B cell (primary cell): Measurements from ENCODE around the gene RING1. TPM values are rescaled to one million over a fixed set of nuclear protein-coding genes. Genes with fewer than 3 reads are reported as not detected.

ENCODE experiments used
- ATAC-seq: fragments of 200-7000 bp; cut with Tn5 transposase; one replicate; pipeline ENCODE4 v1.10.0; 2021; ENCODE audit warnings: low read depth, mild to moderate bottlenecking, moderate number of reproducible peaks, moderate library complexity
- CTCF ChIA-PET: fragments of 350-600 bp; sonication (Branson Sonifier 250); formaldehyde crosslinking; loops from one replicate; lab custom pipeline; 2021; ENCODE audit warnings: antibody characterized with exemption, inconsistent platforms; lab: Charles Lee
- POLR2A ChIA-PET: fragments of 350-600 bp; sonication (Branson Sonifier 250); formaldehyde crosslinking; loops from one replicate; lab custom pipeline; 2021; ENCODE audit warnings: antibody characterized with exemption; lab: Charles Lee
- DNase-seq: peaks from one replicate; pipeline ENCODE4 v3.0.0; 2013
- H2AFZ ChIP-seq: 2 replicates; pipeline ENCODE4 v1.6.1; 2012; ENCODE audit warnings: mild to moderate bottlenecking, low read depth, low read length; ENCODE audit not compliant: insufficient read depth, poor library complexity, severe bottlenecking
- H3K27ac ChIP-seq, 2 donors: 1 replicate in 1 of 2; 2 replicates in 1 of 2; pipeline ENCODE4 v1.5.1; 2012 to 2013; ENCODE audit warnings: low read length in 2 of 2, mild to moderate bottlenecking in 2 of 2, moderate library complexity in 1 of 2
- H3K27me3 ChIP-seq, 4 experiments: fragments of 200-600 bp in 1 of 4; sonication (generic) in 1 of 4; replicated peaks in 1 of 4; 1 replicate in 2 of 4; 2 replicates in 2 of 4; pipeline versions ENCODE4 v1.6.1 to v1.7.0; 2013 to 2016; ENCODE audit warnings: low read length in 3 of 4, mild to moderate bottlenecking in 2 of 4, mixed read lengths in 1 of 4, moderate library complexity in 1 of 4; ENCODE audit not compliant: insufficient read depth in 4 of 4, control insufficient read depth in 3 of 4; ENCODE audit errors: control extremely low read depth in 1 of 4
- H3K36me3 ChIP-seq, 2 experiments: replicated peaks in 1 of 2; 1 replicate in 1 of 2; 2 replicates in 1 of 2; pipeline versions ENCODE4 v1.6.1 to v1.7.1; 2013; ENCODE audit warnings: low read length in 1 of 2; ENCODE audit not compliant: insufficient read depth in 2 of 2, control insufficient read depth in 1 of 2; ENCODE audit errors: control extremely low read depth in 1 of 2, extremely low read depth in 1 of 2
- H3K4me1 ChIP-seq, 2 donors: fragments of 200-600 bp in 1 of 2; sonication (generic) in 1 of 2; 1 replicate in 1 of 2; 2 replicates in 1 of 2; pipeline versions ENCODE4 v1.5.1 to v1.6.1; 2013 to 2017; ENCODE audit warnings: low read length in 2 of 2; ENCODE audit not compliant: control insufficient read depth in 2 of 2, insufficient read depth in 2 of 2
- H3K4me2 ChIP-seq: replicated peaks from 2 replicates; pipeline ENCODE3; 2012; ENCODE audit warnings: mild to moderate bottlenecking, low read depth, low read length; ENCODE audit not compliant: poor library complexity, severe bottlenecking
- H3K4me3 ChIP-seq, 5 experiments: fragments of 200-600 bp in 1 of 5; sonication (generic) in 1 of 5; 1 replicate in 3 of 5; 2 replicates in 2 of 5; pipeline versions ENCODE4 v1.5.1 to v1.7.0; 2011 to 2016; ENCODE audit warnings: low read length in 4 of 5, mild to moderate bottlenecking in 4 of 5, low read depth in 2 of 5, control low read depth in 1 of 5, moderate library complexity in 1 of 5; ENCODE audit not compliant: insufficient read depth in 1 of 5; ENCODE audit errors: control extremely low read depth in 1 of 5, extremely low read depth in 1 of 5
- H3K79me2 ChIP-seq: fragments of 200-600 bp; sonication (generic); one replicate; pipeline ENCODE4 v1.6.0; 2016; ENCODE audit warnings: low read length; ENCODE audit not compliant: control insufficient read depth, insufficient read depth
- H3K9ac ChIP-seq: fragments of 200-600 bp; sonication (generic); 2 replicates; pipeline ENCODE4 v1.6.1; 2017; ENCODE audit warnings: mild to moderate bottlenecking, low read length, moderate library complexity
- H3K9me3 ChIP-seq, 3 donors: one replicate each; pipeline versions ENCODE4 v1.6.1 to v1.7.1; 2013; ENCODE audit warnings: low read length in 2 of 3; ENCODE audit not compliant: control insufficient read depth in 2 of 3, insufficient read depth in 1 of 3; ENCODE audit errors: control extremely low read depth in 1 of 3
- H4K20me1 ChIP-seq: 2 replicates; pipeline ENCODE4 v1.6.0; 2012; ENCODE audit warnings: mild to moderate bottlenecking, low read length; ENCODE audit not compliant: insufficient read depth, control insufficient read depth, poor library complexity, severe bottlenecking
- H3K27ac Mint-ChIP-seq: one replicate; pipeline ENCODE4 v1.8.0; 2021; ENCODE audit warnings: mixed read lengths
- H3K27me3 Mint-ChIP-seq: one replicate; pipeline ENCODE4 v1.8.0; 2021; ENCODE audit warnings: mixed read lengths
- H3K4me1 Mint-ChIP-seq: one replicate; pipeline ENCODE4 v1.8.0; 2021; ENCODE audit warnings: mixed read lengths
- H3K4me3 Mint-ChIP-seq: one replicate; pipeline ENCODE4 v1.8.0; 2021; ENCODE audit warnings: mixed read lengths
- H3K9me3 Mint-ChIP-seq: one replicate; pipeline ENCODE4 v1.8.0; 2022; ENCODE audit warnings: mixed read lengths; ENCODE audit not compliant: insufficient read depth
- EZH2 ChIP-seq: IDR thresholded peaks from 2 replicates; pipeline ENCODE4 v1.6.1; 2012; ENCODE audit warnings: borderline replicate concordance, low read depth, mild to moderate bottlenecking, moderate library complexity, low read length; ENCODE audit not compliant: insufficient read depth, poor library complexity, severe bottlenecking
- WGBS: methylation state at CpG from one replicate; pipeline ENCODE4 v1.1.5; 2013; ENCODE audit warnings: missing lambda C conversion rate; ENCODE audit not compliant: insufficient coverage; 5-methylcytosine and 5-hydroxymethylcytosine counted together
- intact Hi-C: fragments of 100-400 bp; cut with micrococcal nuclease; formaldehyde crosslinking; loops from one replicate; pipeline ENCODE4 v1.10.0; 2022
- polyA plus RNA-seq: library from polyadenylated mRNA; depleted of rRNA; stranded (reverse); fragments of >200 nt; gene quantifications from 2 replicates; pipeline ENCODE4 v1.2.3, GENCODE V29; 2012
- total RNA-seq, 2 donors: library from RNA; stranded (reverse); fragments of 120-200 nt in 1 of 2; gene quantifications; 1 replicate in 1 of 2; 2 replicates in 1 of 2; pipeline versions ENCODE4 v1.2.3 to v1.2.4, GENCODE V29; 2013 to 2022
- TF ChIP-seq, protein P1 (sequence below): fragments of 200-600 bp; IDR thresholded peaks from one replicate; pipeline ENCODE4 v1.8.0; 2022; ENCODE audit warnings: antibody characterized with exemption, mild to moderate bottlenecking

Gene RING1
- total and polyA plus RNA-seq, 2 donors (not counting 1 experiment from before 2014, with no cell fraction given), result 37.1 to 44.2 TPM

GRCh38 chr6:33248932-33249731, 40.8 kb downstream of the RING1 start:
- Histone ChIP-seq H3K27me3 (peaks cover 0 to 4% (median 0%) of the 10 kb centered on the region in 4 experiments), H3K36me3 (peaks cover 0 to 9% of the 10 kb centered on the region in 2 experiments), H3K4me2 (peak overlapping the region; percentile 98), H3K9ac (peak overlapping the region; percentile 76), H3K27ac (peak overlapping the region; percentile 75 to 88), H3K4me1 (peaks cover 12 to 24% of the 10 kb centered on the region in 2 donors), H3K4me3 (peak overlapping the region; percentile 63 to 84 (median 75)), H3K79me2 (peaks cover 9% of the 10 kb centered on the region), H3K9me3 (no peaks in the 10 kb centered on the region), H4K20me1 (no peaks in the 10 kb centered on the region), H2AFZ (peak overlapping the region; percentile 87)
- TF ChIP-seq, protein P1, sequence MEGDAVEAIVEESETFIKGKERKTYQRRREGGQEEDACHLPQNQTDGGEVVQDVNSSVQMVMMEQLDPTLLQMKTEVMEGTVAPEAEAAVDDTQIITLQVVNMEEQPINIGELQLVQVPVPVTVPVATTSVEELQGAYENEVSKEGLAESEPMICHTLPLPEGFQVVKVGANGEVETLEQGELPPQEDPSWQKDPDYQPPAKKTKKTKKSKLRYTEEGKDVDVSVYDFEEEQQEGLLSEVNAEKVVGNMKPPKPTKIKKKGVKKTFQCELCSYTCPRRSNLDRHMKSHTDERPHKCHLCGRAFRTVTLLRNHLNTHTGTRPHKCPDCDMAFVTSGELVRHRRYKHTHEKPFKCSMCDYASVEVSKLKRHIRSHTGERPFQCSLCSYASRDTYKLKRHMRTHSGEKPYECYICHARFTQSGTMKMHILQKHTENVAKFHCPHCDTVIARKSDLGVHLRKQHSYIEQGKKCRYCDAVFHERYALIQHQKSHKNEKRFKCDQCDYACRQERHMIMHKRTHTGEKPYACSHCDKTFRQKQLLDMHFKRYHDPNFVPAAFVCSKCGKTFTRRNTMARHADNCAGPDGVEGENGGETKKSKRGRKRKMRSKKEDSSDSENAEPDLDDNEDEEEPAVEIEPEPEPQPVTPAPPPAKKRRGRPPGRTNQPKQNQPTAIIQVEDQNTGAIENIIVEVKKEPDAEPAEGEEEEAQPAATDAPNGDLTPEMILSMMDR, result no peak
- TF ChIP-seq EZH2, result no peak
- Mint-ChIP-seq H3K27me3 (peaks cover 4% of the 10 kb centered on the region), H3K4me3 (peak overlapping the region; percentile 97), H3K9me3 (no peaks in the 10 kb centered on the region), H3K27ac (peak overlapping the region; percentile 97), H3K4me1 (peaks cover 31% of the 10 kb centered on the region)
- WGBS, result under 1% methylated on average over 53 of the region's 58 CpGs
- ATAC-seq (peak; percentile 85), DNase-seq (peak; percentile 99)
- ChIA-PET CTCF (interaction anchor here (0.6 to 6.0 kb wide), 47 partner anchors 9 to 835 kb away, joined by 3 to 80 read pairs (median 5); partner anchors contain the start of genes B3GALT4, HLA-DPB1, HSD17B8 and PFDN6), POLR2A (interaction anchor here (0.5 to 1.8 kb wide), 12 partner anchors 23 to 1273 kb away, joined by 3 to 13 read pairs (median 5); partner anchors contain the start of genes B3GALT4, HLA-DPB1, HSD17B8 and RING1)
- intact Hi-C loops, result loop anchor here (1.0 to 10.0 kb wide), 14 partner anchors 22 to 354 kb away; partner anchors contain the start of genes HLA-DMB, HSD17B8, KIFC1 and PFDN6
